B cell (primary cell): ENCODE data around the gene METTL26. TPM values are rescaled to one million over a fixed set of nuclear protein-coding genes. Genes with fewer than 3 reads are reported as not detected.
A peak's percentile ranks its signal among the peaks of the same experiment; 100 is the strongest.

Experiments
- ATAC-seq: fragments of 200-7000 bp; cut with Tn5 transposase; one replicate; pipeline ENCODE4 v1.10.0; 2021; ENCODE audit warnings: low read depth, mild to moderate bottlenecking, moderate number of reproducible peaks, moderate library complexity
- CTCF ChIA-PET: fragments of 350-600 bp; sonication (Branson Sonifier 250); formaldehyde crosslinking; loops from one replicate; lab custom pipeline; 2021; ENCODE audit warnings: antibody characterized with exemption, inconsistent platforms; lab: Charles Lee
- POLR2A ChIA-PET: fragments of 350-600 bp; sonication (Branson Sonifier 250); formaldehyde crosslinking; loops from one replicate; lab custom pipeline; 2021; ENCODE audit warnings: antibody characterized with exemption; lab: Charles Lee
- DNase-seq: peaks from one replicate; pipeline ENCODE4 v3.0.0; 2013
- H2AFZ ChIP-seq: 2 replicates; pipeline ENCODE4 v1.6.1; 2012; ENCODE audit warnings: mild to moderate bottlenecking, low read depth, low read length; ENCODE audit not compliant: insufficient read depth, poor library complexity, severe bottlenecking
- H3K27ac ChIP-seq, 2 donors: 1 replicate in 1 of 2; 2 replicates in 1 of 2; pipeline ENCODE4 v1.5.1; 2012 to 2013; ENCODE audit warnings: low read length in 2 of 2, mild to moderate bottlenecking in 2 of 2, moderate library complexity in 1 of 2
- H3K27me3 ChIP-seq, 4 experiments: fragments of 200-600 bp in 1 of 4; sonication (generic) in 1 of 4; replicated peaks in 1 of 4; 1 replicate in 2 of 4; 2 replicates in 2 of 4; pipeline versions ENCODE4 v1.6.1 to v1.7.0; 2013 to 2016; ENCODE audit warnings: low read length in 3 of 4, mild to moderate bottlenecking in 2 of 4, mixed read lengths in 1 of 4, moderate library complexity in 1 of 4; ENCODE audit not compliant: insufficient read depth in 4 of 4, control insufficient read depth in 3 of 4; ENCODE audit errors: control extremely low read depth in 1 of 4
- H3K36me3 ChIP-seq, 2 experiments: replicated peaks in 1 of 2; 1 replicate in 1 of 2; 2 replicates in 1 of 2; pipeline versions ENCODE4 v1.6.1 to v1.7.1; 2013; ENCODE audit warnings: low read length in 1 of 2; ENCODE audit not compliant: insufficient read depth in 2 of 2, control insufficient read depth in 1 of 2; ENCODE audit errors: control extremely low read depth in 1 of 2, extremely low read depth in 1 of 2
- H3K4me1 ChIP-seq, 2 donors: fragments of 200-600 bp in 1 of 2; sonication (generic) in 1 of 2; 1 replicate in 1 of 2; 2 replicates in 1 of 2; pipeline versions ENCODE4 v1.5.1 to v1.6.1; 2013 to 2017; ENCODE audit warnings: low read length in 2 of 2; ENCODE audit not compliant: control insufficient read depth in 2 of 2, insufficient read depth in 2 of 2
- H3K4me2 ChIP-seq: replicated peaks from 2 replicates; pipeline ENCODE3; 2012; ENCODE audit warnings: mild to moderate bottlenecking, low read depth, low read length; ENCODE audit not compliant: poor library complexity, severe bottlenecking
- H3K4me3 ChIP-seq, 5 experiments: fragments of 200-600 bp in 1 of 5; sonication (generic) in 1 of 5; 1 replicate in 3 of 5; 2 replicates in 2 of 5; pipeline versions ENCODE4 v1.5.1 to v1.7.0; 2011 to 2016; ENCODE audit warnings: low read length in 4 of 5, mild to moderate bottlenecking in 4 of 5, low read depth in 2 of 5, control low read depth in 1 of 5, moderate library complexity in 1 of 5; ENCODE audit not compliant: insufficient read depth in 1 of 5; ENCODE audit errors: control extremely low read depth in 1 of 5, extremely low read depth in 1 of 5
- H3K79me2 ChIP-seq: fragments of 200-600 bp; sonication (generic); one replicate; pipeline ENCODE4 v1.6.0; 2016; ENCODE audit warnings: low read length; ENCODE audit not compliant: control insufficient read depth, insufficient read depth
- H3K9ac ChIP-seq: fragments of 200-600 bp; sonication (generic); 2 replicates; pipeline ENCODE4 v1.6.1; 2017; ENCODE audit warnings: mild to moderate bottlenecking, low read length, moderate library complexity
- H3K9me3 ChIP-seq, 3 donors: one replicate each; pipeline versions ENCODE4 v1.6.1 to v1.7.1; 2013; ENCODE audit warnings: low read length in 2 of 3; ENCODE audit not compliant: control insufficient read depth in 2 of 3, insufficient read depth in 1 of 3; ENCODE audit errors: control extremely low read depth in 1 of 3
- H4K20me1 ChIP-seq: 2 replicates; pipeline ENCODE4 v1.6.0; 2012; ENCODE audit warnings: mild to moderate bottlenecking, low read length; ENCODE audit not compliant: insufficient read depth, control insufficient read depth, poor library complexity, severe bottlenecking
- H3K27ac Mint-ChIP-seq: one replicate; pipeline ENCODE4 v1.8.0; 2021; ENCODE audit warnings: mixed read lengths
- H3K27me3 Mint-ChIP-seq: one replicate; pipeline ENCODE4 v1.8.0; 2021; ENCODE audit warnings: mixed read lengths
- H3K4me1 Mint-ChIP-seq: one replicate; pipeline ENCODE4 v1.8.0; 2021; ENCODE audit warnings: mixed read lengths
- H3K4me3 Mint-ChIP-seq: one replicate; pipeline ENCODE4 v1.8.0; 2021; ENCODE audit warnings: mixed read lengths
- H3K9me3 Mint-ChIP-seq: one replicate; pipeline ENCODE4 v1.8.0; 2022; ENCODE audit warnings: mixed read lengths; ENCODE audit not compliant: insufficient read depth
- CTCF ChIP-seq: fragments of 200-600 bp; IDR thresholded peaks from one replicate; pipeline ENCODE4 v1.8.0; 2022; ENCODE audit warnings: antibody characterized with exemption, mild to moderate bottlenecking
- EZH2 ChIP-seq: IDR thresholded peaks from 2 replicates; pipeline ENCODE4 v1.6.1; 2012; ENCODE audit warnings: borderline replicate concordance, low read depth, mild to moderate bottlenecking, moderate library complexity, low read length; ENCODE audit not compliant: insufficient read depth, poor library complexity, severe bottlenecking
- WGBS: methylation state at CpG from one replicate; pipeline ENCODE4 v1.1.5; 2013; ENCODE audit warnings: missing lambda C conversion rate; ENCODE audit not compliant: insufficient coverage; 5-methylcytosine and 5-hydroxymethylcytosine counted together
- intact Hi-C: fragments of 100-400 bp; cut with micrococcal nuclease; formaldehyde crosslinking; loops from one replicate; pipeline ENCODE4 v1.10.0; 2022
- polyA plus RNA-seq: library from polyadenylated mRNA; depleted of rRNA; stranded (reverse); fragments of >200 nt; gene quantifications from 2 replicates; pipeline ENCODE4 v1.2.3, GENCODE V29; 2012
- total RNA-seq, 2 donors: library from RNA; stranded (reverse); fragments of 120-200 nt in 1 of 2; gene quantifications; 1 replicate in 1 of 2; 2 replicates in 1 of 2; pipeline versions ENCODE4 v1.2.3 to v1.2.4, GENCODE V29; 2013 to 2022

The METTL26 gene
- total and polyA plus RNA-seq, 2 donors (not counting 1 experiment from before 2014, with no cell fraction given) = 56.6 to 140 TPM

- H3K9ac ChIP-seq = peak within 1 kb of the TSS; percentile 91
- DNase-seq = peak; percentile 95
- H3K4me3 Mint-ChIP-seq = peak within 1 kb of the TSS; percentile 86
- H3K9me3 ChIP-seq = no peaks in the 10 kb centered on the region
- peaks cover 12% of the 10 kb centered on the region for H3K4me1 Mint-ChIP-seq
- H3K4me3 ChIP-seq = peak within 1 kb of the TSS; percentile 23 to 84 (median 73)
- POLR2A ChIA-PET = interaction anchor here (0.7 to 1.6 kb wide), 2 partner anchors 16 to 31 kb away, joined by 3 to 4 read pairs; partner anchors contain the start of gene JMJD8
- H3K79me2 ChIP-seq = peaks cover 5% of the 10 kb centered on the region
- H3K27ac ChIP-seq = peak within 1 kb of the TSS; percentile 41 to 79
- peak within 1 kb of the TSS; percentile 94 for H2AFZ ChIP-seq
- no peaks in the 10 kb centered on the region for H3K9me3 Mint-ChIP-seq
- no peaks in the 10 kb centered on the region for H3K27me3 ChIP-seq
- H3K27ac Mint-ChIP-seq = peak within 1 kb of the TSS; percentile 92
- under 1% methylated on average over 78 of the region's 78 CpGs for WGBS
- no peak for TF ChIP-seq EZH2
- peak; percentile 79 for TF ChIP-seq CTCF
- H3K36me3 ChIP-seq = peaks cover 0 to 28% of the 10 kb centered on the region in 2 experiments
- H3K4me2 ChIP-seq = peak within 1 kb of the TSS; percentile 99
- CTCF ChIA-PET = interaction anchor here (2.4 kb wide), 1 partner anchor 13 kb away, joined by 7 read pairs; no protein-coding TSS in a partner anchor
- peaks cover 31% of the 10 kb centered on the region for H4K20me1 ChIP-seq
- peak; percentile 99 for ATAC-seq
- H3K4me1 ChIP-seq = peaks cover 15 to 25% of the 10 kb centered on the region in 2 donors
- H3K27me3 Mint-ChIP-seq = no peaks in the 10 kb centered on the region
- intact Hi-C loops = loop anchor here (1.0 to 5.0 kb wide), 6 partner anchors 11 to 276 kb away; partner anchors contain the start of genes JMJD8, METTL26 and WDR90
Measured at GRCh38 chr16:667780-668518, 31.8 kb upstream of the METTL26 start, which contains the start of gene RHOT2. Gene RHOT2, plus strand, starts transcription at chr16:668132. Its CDS starts 68 bp downstream, at chr16:668200.
